Fibroblast of upper back skin (primary cell): Measurements from ENCODE around the gene IGF2BP1.
A peak's percentile ranks its signal among the peaks of the same experiment; 100 is the strongest.

ENCODE experiments used
- DNase-seq: peaks from one replicate; pipeline ENCODE4 v3.0.0-alpha.2; 2013

The IGF2BP1 gene

GRCh38 chr17:48997103-48997826 is at the start of gene IGF2BP1:
TSS of gene IGF2BP1 (plus strand) at chr17:48997385. CDS start at chr17:48997746, 361 bp downstream.
- peak; percentile 73 for DNase-seq

- no peak for DNase-seq
These were observed 45.6 kb upstream of the IGF2BP1 start for GRCh38 chr17:48951572-48951971.

- DNase-seq = no peak
These were observed 44.3 kb upstream of the IGF2BP1 start for GRCh38 chr17:48952904-48953303.

- peak; percentile 60 for DNase-seq
These were observed 42.9 kb upstream of the IGF2BP1 start for GRCh38 chr17:48954300-48954755.

- DNase-seq = no peak
These were observed 36.2 kb upstream of the IGF2BP1 start for GRCh38 chr17:48960834-48961515.

GRCh38 chr17:48961516-48962233 is 35.5 kb upstream of the IGF2BP1 start:
- DNase-seq = peak; percentile 72

GRCh38 chr17:48970224-48970623 is 27.0 kb upstream of the IGF2BP1 start:
- peak; percentile 41 for DNase-seq

- DNase-seq = no peak
These were observed 26.1 kb upstream of the IGF2BP1 start for GRCh38 chr17:48970865-48971687.

GRCh38 chr17:48972749-48973097 is 24.5 kb upstream of the IGF2BP1 start:
- DNase-seq = no peak

GRCh38 chr17:48973806-48974205 is 23.4 kb upstream of the IGF2BP1 start:
- DNase-seq = no peak

- DNase-seq = no peak
These were observed 15.2 kb upstream of the IGF2BP1 start for GRCh38 chr17:48981927-48982539.

- DNase-seq = no peak
These were observed 11.5 kb upstream of the IGF2BP1 start for GRCh38 chr17:48985436-48986245.

- DNase-seq = no peak
These were observed 8.1 kb upstream of the IGF2BP1 start for GRCh38 chr17:48989100-48989499.

GRCh38 chr17:48990882-48991357 is 6.3 kb upstream of the IGF2BP1 start:
- DNase-seq = no peak

GRCh38 chr17:48992444-48992843 is 4.7 kb upstream of the IGF2BP1 start:
- no peak for DNase-seq

- no peak for DNase-seq
These were observed 3.9 kb upstream of the IGF2BP1 start for GRCh38 chr17:48993305-48993704.

- DNase-seq = no peak
These were observed 3.2 kb upstream of the IGF2BP1 start for GRCh38 chr17:48993951-48994350.

GRCh38 chr17:48994549-48995303 is 2.5 kb upstream of the IGF2BP1 start:
- no peak for DNase-seq

- DNase-seq = no peak
These were observed 1.7 kb upstream of the IGF2BP1 start for GRCh38 chr17:48995304-48995973.
